Esophagus muscularis mucosa (tissue), 4 donors: Measurements from ENCODE around the gene WNT7A. TPM values are rescaled to one million over a fixed set of nuclear protein-coding genes. Genes with fewer than 3 reads are reported as not detected.

Experiments used
- DNase-seq: peaks from one replicate; pipeline ENCODE4 v3.0.0-alpha.2; 2017; ENCODE audit errors: extremely low spot score
- H3K27ac ChIP-seq, 4 donors: fragments of 200-600 bp; sonication (generic); replicated peaks in 1 of 4; 1 replicate in 3 of 4; 2 replicates in 1 of 4; pipeline ENCODE4 v1.5.1; 2016 to 2019; ENCODE audit warnings: mild to moderate bottlenecking in 1 of 4
- H3K27me3 ChIP-seq, 4 donors: fragments of 200-600 bp; sonication (generic); one replicate each; pipeline versions ENCODE4 v1.5.1 to v1.6.0; 2016 to 2019
- H3K36me3 ChIP-seq, 4 donors: fragments of 200-600 bp; sonication (generic); one replicate each; pipeline ENCODE4 v1.5.1; 2016 to 2019
- H3K4me1 ChIP-seq, 4 donors: fragments of 200-600 bp; sonication (generic); one replicate each; pipeline ENCODE4 v1.5.1; 2016 to 2019
- H3K4me3 ChIP-seq, 4 donors: fragments of 200-600 bp; sonication (generic); 1 replicate in 2 of 4; 2 replicates in 2 of 4; pipeline ENCODE4 v1.5.1; 2016 to 2019; ENCODE audit warnings: mild to moderate bottlenecking in 4 of 4, moderate library complexity in 1 of 4
- H3K9me3 ChIP-seq, 4 donors: fragments of 200-600 bp; sonication (generic); 1 replicate in 3 of 4; 2 replicates in 1 of 4; pipeline ENCODE4 v1.5.1; 2016 to 2019
- CTCF ChIP-seq, 3 experiments: fragments of 200-600 bp in 2 of 3; fragments of 450-650 bp in 1 of 3; sonication (generic) in 2 of 3; IDR thresholded peaks; one replicate each; pipeline ENCODE4 v1.5.1; 2017 to 2019; ENCODE audit warnings: antibody characterized with exemption in 3 of 3, mild to moderate bottlenecking in 2 of 3, moderate library complexity in 1 of 3
- EP300 ChIP-seq: sonication (generic); formaldehyde crosslinking; IDR thresholded peaks from one replicate; pipeline ENCODE4 v1.6.1; 2017; ENCODE audit warnings: antibody characterized with exemption
- POLR2A ChIP-seq: fragments of 450-650 bp; IDR thresholded peaks from one replicate; pipeline ENCODE4 v1.6.1; 2017; ENCODE audit warnings: antibody characterized with exemption, moderate library complexity, mild to moderate bottlenecking, low read depth
- POLR2AphosphoS5 ChIP-seq, 2 donors: sonication (generic); formaldehyde crosslinking; IDR thresholded peaks; one replicate each; pipeline ENCODE4 v1.6.1; 2017; ENCODE audit warnings: antibody characterized with exemption in 2 of 2
- WGBS: methylation state at CpG from one replicate; pipeline ENCODE4 v1.1.5; 2018; 5-methylcytosine and 5-hydroxymethylcytosine counted together
- intact Hi-C: fragments of 100-400 bp; cut with DNase I; formaldehyde crosslinking; loops from one replicate; pipeline ENCODE4 v1.15.1; 2023
- total RNA-seq, 4 donors: library from RNA; depleted of rRNA; stranded (reverse); fragments of >200 nt; gene quantifications; one replicate each; pipeline versions ENCODE4 v1.1.0 to v1.2.1, GENCODE V29; 2016

Gene WNT7A
- total RNA-seq, 4 donors from 2014 or later, result not detected

GRCh38 chr3:13833506-13834257, 46.2 kb downstream of the WNT7A start:
- no peak for DNase-seq
- intact Hi-C loops, result no loop called here

GRCh38 chr3:13832130-13832529, 47.7 kb downstream of the WNT7A start:
- no peaks in the 10 kb centered on the region for H3K4me1 ChIP-seq
- TF ChIP-seq POLR2AphosphoS5 (IDR thresholded peaks at IDR 0.05) (no peak), EP300 (no peak), CTCF (IDR thresholded peaks at IDR 0.05) (no peak), POLR2A (no peak)
- no peak for DNase-seq
- H3K36me3 ChIP-seq, result no peaks in the 10 kb centered on the region
- H3K27ac ChIP-seq, result no peak overlapping the region
- no peaks in the 10 kb centered on the region for H3K9me3 ChIP-seq
- peaks cover 0 to 50% (median 2%) of the 10 kb centered on the region in 4 donors for H3K27me3 ChIP-seq
- intact Hi-C loops, result no loop called here
- no peak overlapping the region for H3K4me3 ChIP-seq

More at GRCh38 chr3:13833506-13834257, 46.2 kb downstream of the WNT7A start:
- TF ChIP-seq POLR2A (no peak), CTCF (IDR thresholded peaks at IDR 0.05) (no peak), POLR2AphosphoS5 (IDR thresholded peaks at IDR 0.05) (no peak), EP300 (no peak)
- H3K27me3 ChIP-seq, result peaks cover 0 to 50% (median 2%) of the 10 kb centered on the region in 4 donors
- H3K9me3 ChIP-seq, result no peaks in the 10 kb centered on the region
- no peak overlapping the region for H3K27ac ChIP-seq
- H3K36me3 ChIP-seq, result no peaks in the 10 kb centered on the region
- H3K4me1 ChIP-seq, result no peaks in the 10 kb centered on the region
- WGBS, result 75% methylated on average over 9 of the region's 9 CpGs
- no peak overlapping the region for H3K4me3 ChIP-seq

GRCh38 chr3:13831386-13831996, 48.4 kb downstream of the WNT7A start:
- intact Hi-C loops, result no loop called here
- H3K4me3 ChIP-seq, result no peak overlapping the region
- TF ChIP-seq EP300 (no peak), POLR2AphosphoS5 (IDR thresholded peaks at IDR 0.05) (no peak), CTCF (IDR thresholded peaks at IDR 0.05) (no peak), POLR2A (no peak)
- H3K36me3 ChIP-seq, result no peaks in the 10 kb centered on the region
- WGBS, result 92% methylated on average over 7 of the region's 8 CpGs
- H3K27me3 ChIP-seq, result peaks cover 0 to 44% (median 2%) of the 10 kb centered on the region in 4 donors
- no peaks in the 10 kb centered on the region for H3K9me3 ChIP-seq
- no peaks in the 10 kb centered on the region for H3K4me1 ChIP-seq
- H3K27ac ChIP-seq, result no peak overlapping the region
- no peak for DNase-seq

GRCh38 chr3:13829311-13829710, 50.6 kb downstream of the WNT7A start:
- no peak for DNase-seq
- no peaks in the 10 kb centered on the region for H3K9me3 ChIP-seq
- H3K4me1 ChIP-seq, result no peaks in the 10 kb centered on the region
- no peak overlapping the region for H3K27ac ChIP-seq
- peaks cover 0 to 24% (median 2%) of the 10 kb centered on the region in 4 donors for H3K27me3 ChIP-seq
- no peak overlapping the region for H3K4me3 ChIP-seq
- TF ChIP-seq EP300 (no peak), CTCF (IDR thresholded peaks at IDR 0.05) (no peak), POLR2A (no peak), POLR2AphosphoS5 (IDR thresholded peaks at IDR 0.05) (no peak)
- intact Hi-C loops, result no loop called here
- 86% methylated on average over 11 of the region's 11 CpGs for WGBS
- H3K36me3 ChIP-seq, result no peaks in the 10 kb centered on the region
